GM23338 (cell line): ENCODE results near the gene TMEM135. TPM values are rescaled to one million over a fixed set of nuclear protein-coding genes. Genes with fewer than 3 reads are reported as not detected.

ENCODE experiments used
- ATAC-seq: fragments of 200-7000 bp; cut with Tn5 transposase; 3 replicates; pipeline ENCODE4 v1.9.1; 2020
- DNase-seq: peaks from one replicate; pipeline ENCODE4 v3.0.0-alpha.2; 2015; ENCODE audit warnings: low spot score
- H2AFZ ChIP-seq: fragments of 200-600 bp; sonication (generic); 2 replicates; pipeline ENCODE4 v1.8.0; 2016; ENCODE audit warnings: antibody characterized with exemption, mild to moderate bottlenecking, moderate library complexity
- H3F3A ChIP-seq: fragments of 200-600 bp; sonication (generic); replicated peaks from 2 replicates; pipeline ENCODE4 v1.8.0; 2017; ENCODE audit warnings: antibody characterized with exemption, mixed run types, low read depth
- H3K27ac ChIP-seq: fragments of 200-600 bp; sonication (generic); 2 replicates; pipeline ENCODE4 v1.6.1; 2016; ENCODE audit warnings: low read depth
- H3K27me3 ChIP-seq: fragments of 200-600 bp; sonication (generic); 2 replicates; pipeline ENCODE4 v1.8.0; 2016; ENCODE audit warnings: mild to moderate bottlenecking, mixed run types, moderate library complexity; ENCODE audit not compliant: insufficient read depth
- H3K36me3 ChIP-seq: fragments of 200-600 bp; sonication (generic); 2 replicates; pipeline ENCODE4 v1.8.0; 2016; ENCODE audit warnings: mild to moderate bottlenecking; ENCODE audit not compliant: insufficient read depth
- H3K4me1 ChIP-seq: fragments of 200-600 bp; sonication (generic); 2 replicates; pipeline ENCODE4 v1.8.0; 2016; ENCODE audit warnings: mild to moderate bottlenecking, moderate library complexity; ENCODE audit not compliant: insufficient read depth
- H3K4me2 ChIP-seq: fragments of 200-600 bp; sonication (generic); 2 replicates; pipeline ENCODE4 v1.7.1; 2017; ENCODE audit warnings: mixed run types
- H3K4me3 ChIP-seq: fragments of 200-600 bp; sonication (generic); 2 replicates; pipeline ENCODE4 v1.6.1; 2016; ENCODE audit warnings: mixed run types
- H3K79me2 ChIP-seq: fragments of 200-600 bp; sonication (generic); replicated peaks from 2 replicates; pipeline ENCODE4 v1.8.0; 2017; ENCODE audit warnings: mild to moderate bottlenecking; ENCODE audit not compliant: insufficient read depth
- H3K9me2 ChIP-seq: fragments of 200-600 bp; sonication (generic); 2 replicates; pipeline ENCODE4 v1.8.0; 2017; ENCODE audit not compliant: insufficient read depth
- H4K20me1 ChIP-seq: fragments of 200-600 bp; sonication (generic); replicated peaks from 2 replicates; pipeline ENCODE4 v1.8.0; 2017; ENCODE audit warnings: mild to moderate bottlenecking; ENCODE audit not compliant: insufficient read depth
- H3K27ac Mint-ChIP-seq: 2 replicates; pipeline ENCODE4 v1.8.0; 2020; ENCODE audit warnings: inconsistent platforms, mild to moderate bottlenecking, moderate library complexity, mixed read lengths
- H3K27me3 Mint-ChIP-seq: 3 replicates; pipeline ENCODE4 v1.8.0; 2022; ENCODE audit warnings: low read depth, mild to moderate bottlenecking, moderate library complexity, mixed read lengths, inconsistent platforms; ENCODE audit not compliant: insufficient read depth, poor library complexity
- H3K36me3 Mint-ChIP-seq: 3 replicates; pipeline ENCODE4 v1.8.0; 2021; ENCODE audit warnings: low read depth, mild to moderate bottlenecking, inconsistent platforms, moderate library complexity, mixed read lengths
- H3K4me1 Mint-ChIP-seq: 3 replicates; pipeline ENCODE4 v1.8.0; 2020; ENCODE audit warnings: mild to moderate bottlenecking, inconsistent platforms, mixed read lengths
- H3K4me3 Mint-ChIP-seq: 3 replicates; pipeline ENCODE4 v1.8.0; 2021; ENCODE audit warnings: moderate library complexity, mild to moderate bottlenecking, inconsistent platforms, mixed read lengths
- H3K9me3 Mint-ChIP-seq: 3 replicates; pipeline ENCODE4 v1.8.0; 2020; ENCODE audit warnings: moderate library complexity, mild to moderate bottlenecking, inconsistent platforms, mixed read lengths
- CREB1 ChIP-seq: fragments of 250-450 bp; sonication (Bioruptor Pico); IDR thresholded peaks from 2 replicates; pipeline ENCODE4 v1.5.0; 2020; ENCODE audit warnings: low read depth, mild to moderate bottlenecking, moderate library complexity
- CTCF ChIP-seq, 2 experiments: fragments of 200-600 bp in 1 of 2; sonication (generic) in 1 of 2; conservative IDR thresholded peaks; 2 replicates each; pipeline versions ENCODE4 v1.5.1 to v1.6.1; 2016 to 2017; ENCODE audit warnings: antibody characterized with exemption in 2 of 2, low read depth in 2 of 2, mild to moderate bottlenecking in 2 of 2, moderate library complexity in 1 of 2
- ETS1 ChIP-seq: IDR thresholded peaks from 2 replicates; pipeline ENCODE4 v1.6.1; 2016; ENCODE audit warnings: antibody characterized with exemption
- EZH2 ChIP-seq: fragments of 200-600 bp; sonication (generic); IDR thresholded peaks from one replicate; pipeline ENCODE4 v1.8.0; 2017; ENCODE audit warnings: antibody characterized with exemption, mild to moderate bottlenecking, low read depth; ENCODE audit not compliant: unreplicated experiment
- EZH2phosphoT487 ChIP-seq: fragments of 200-600 bp; sonication (generic); IDR thresholded peaks from one replicate; pipeline ENCODE4 v1.8.1; 2018; ENCODE audit warnings: antibody characterized with exemption; ENCODE audit not compliant: unreplicated experiment
- JUNB ChIP-seq: IDR thresholded peaks from one replicate; pipeline ENCODE4 v1.6.1; 2016; ENCODE audit warnings: antibody characterized with exemption; ENCODE audit not compliant: unreplicated experiment
- NANOG ChIP-seq: IDR thresholded peaks from 2 replicates; pipeline ENCODE4 v1.6.1; 2016; ENCODE audit warnings: antibody characterized with exemption, borderline replicate concordance
- POLR2AphosphoS5 ChIP-seq: IDR thresholded peaks from 2 replicates; pipeline ENCODE4 v1.6.1; 2016; ENCODE audit warnings: antibody characterized with exemption, low read depth
- REST ChIP-seq: IDR thresholded peaks from one replicate; pipeline ENCODE4 v1.6.1; 2018; ENCODE audit warnings: antibody characterized with exemption; ENCODE audit not compliant: unreplicated experiment
- STAT1 ChIP-seq: IDR thresholded peaks from one replicate; pipeline ENCODE4 v1.6.1; 2016; ENCODE audit warnings: antibody characterized with exemption; ENCODE audit not compliant: unreplicated experiment
- ZNF114 ChIP-seq: fragments of 250-450 bp; sonication (Bioruptor Pico); IDR thresholded peaks from 2 replicates; pipeline ENCODE4 v1.5.0; 2020; ENCODE audit warnings: mild to moderate bottlenecking, moderate library complexity
- ZNF331 ChIP-seq: fragments of 250-450 bp; sonication (Bioruptor Pico); IDR thresholded peaks from 2 replicates; pipeline ENCODE4 v1.5.0; 2020; ENCODE audit warnings: low read depth, mild to moderate bottlenecking, moderate library complexity
- ZNF462 ChIP-seq: fragments of 250-450 bp; sonication (Bioruptor Pico); IDR thresholded peaks from 2 replicates; pipeline ENCODE4 v1.5.0; 2020; ENCODE audit warnings: mild to moderate bottlenecking, moderate library complexity
- polyA plus RNA-seq: library from polyadenylated mRNA; unstranded; fragments of >200 nt; fragmentation: Nextera tagmentation; extraction: Ambion mirVana; gene quantifications from 2 replicates; pipeline ENCODE4 v1.2.1, GENCODE V29; 2016
- total RNA-seq: library from RNA; depleted of rRNA; stranded (reverse); fragments of >200 nt; shearing (Covaris generic); gene quantifications from 2 replicates; pipeline ENCODE4 v1.2.3, GENCODE V29; 2014

TMEM135 gene
- total and polyA plus RNA-seq, 2 experiments from 2014 or later, result 23.4 to 49.9 TPM

GRCh38 chr11:87061766-87062165 is 24.0 kb downstream of the TMEM135 start (continued):
- TF ChIP-seq ZNF462 (no peak), EZH2 (no peak)

GRCh38 chr11:87063982-87064381 is 26.2 kb downstream of the TMEM135 start:
- Mint-ChIP-seq H3K27ac (no peak overlapping the region), H3K36me3 (no peaks in the 10 kb centered on the region; the same call in 2 of the 3 replicates), H3K4me3 (no peak overlapping the region), H3K9me3 (no peaks in the 10 kb centered on the region), H3K4me1 (peaks cover 10% of the 10 kb centered on the region), H3K27me3 (peaks cover 3% of the 10 kb centered on the region)
- Histone ChIP-seq H3K79me2 (peaks cover 80% of the 10 kb centered on the region), H2AFZ (no peak overlapping the region), H3K4me2 (no peak overlapping the region), H3K27ac (no peak overlapping the region), H3K36me3 (no peaks in the 10 kb centered on the region), H3K4me1 (no peaks in the 10 kb centered on the region), H4K20me1 (no peaks in the 10 kb centered on the region), H3F3A (no peaks in the 10 kb centered on the region), H3K4me3 (no peak overlapping the region), H3K9me2 (no peaks in the 10 kb centered on the region), H3K27me3 (no peaks in the 10 kb centered on the region)
- ATAC-seq (no peak), DNase-seq (no peak)
- TF ChIP-seq NANOG (no peak), JUNB (no peak), CTCF (conservative IDR thresholded peaks at IDR 0.05; ENCODE audit: low read depth in 2 of 2) (no peak), CREB1 (CRISPR knock-in tag) (no peak), REST (no peak), ZNF114 (CRISPR knock-in tag) (no peak), ZNF331 (CRISPR knock-in tag) (no peak), EZH2phosphoT487 (no peak), POLR2AphosphoS5 (no peak), EZH2 (no peak), ETS1 (no peak), STAT1 (no peak)
